NT2/D1 (cell line): ENCODE results near the gene SLC25A14.

Experiments
- SUZ12 ChIP-seq: IDR thresholded peaks from 2 replicates; pipeline ENCODE4 v1.6.1; 2011; ENCODE audit not compliant: insufficient read length, insufficient read depth; ENCODE audit errors: extremely low read depth
- YY1 ChIP-seq: IDR thresholded peaks from 2 replicates; pipeline ENCODE4 v1.6.1; 2011; ENCODE audit not compliant: insufficient read length, insufficient read depth

DNA sequence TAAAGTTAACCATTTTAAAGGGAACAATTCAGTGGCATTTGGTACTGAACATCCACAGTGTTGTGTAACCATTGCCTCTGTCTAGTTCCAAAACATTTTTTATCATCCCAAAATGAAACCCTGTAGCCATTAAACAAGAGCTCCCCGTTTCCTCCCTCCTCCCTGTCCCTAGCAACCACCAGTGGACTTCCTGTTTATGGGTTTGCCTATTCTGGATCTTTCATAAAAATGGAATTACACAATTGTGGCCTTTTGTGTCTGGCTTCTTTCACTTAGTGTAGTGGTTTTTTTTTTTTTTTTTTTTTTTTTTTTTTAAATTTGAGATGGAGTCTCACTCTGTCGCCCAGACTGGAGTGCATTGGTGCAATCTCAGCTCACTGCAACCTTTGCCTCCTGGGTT, 73.7 kb downstream of the SLC25A14 start:
- no peak for TF ChIP-seq SUZ12
- no peak for TF ChIP-seq YY1
